ENCODE results near the gene DOCK1. TPM values are rescaled to one million over a fixed set of nuclear protein-coding genes. Genes with fewer than 3 reads are reported as not detected.

The DOCK1 gene
- total RNA-seq, 2 donors from 2014 or later = 41.2 to 56.0 TPM

GRCh38 chr10:127100983-127101615, 195.9 kb downstream of the DOCK1 start:
- 92% methylated on average over 10 of the region's 10 CpGs for WGBS
- H3K27me3 ChIP-seq (replicated peaks; ENCODE audit: insufficient read depth) = no peaks in the 10 kb centered on the region
- peaks cover under 1 to 4% of the 10 kb centered on the region in 2 donors for H3K36me3 ChIP-seq
- no peak for DNase-seq (ENCODE audit: low spot score)
- TF ChIP-seq CTCF (IDR thresholded peaks at IDR 0.05) = no peak
- TF ChIP-seq POLR2AphosphoS5 (IDR thresholded peaks at IDR 0.05) = no peak
- TF ChIP-seq POLR2A (IDR thresholded peaks at IDR 0.05) = no peak
- no peaks in the 10 kb centered on the region for H3K4me1 ChIP-seq (replicated peaks)
- no peak overlapping the region for H3K27ac ChIP-seq
- no peaks in the 10 kb centered on the region for H3K9me3 ChIP-seq
- no peak overlapping the region for H3K4me3 ChIP-seq
- intact Hi-C loops (cut with DNase I) = no loop called here

- no peaks in the 10 kb centered on the region for H3K9me3 ChIP-seq
- TF ChIP-seq CTCF (IDR thresholded peaks at IDR 0.05) = no peak
- no peak for TF ChIP-seq POLR2A (IDR thresholded peaks at IDR 0.05)
- TF ChIP-seq POLR2AphosphoS5 (IDR thresholded peaks at IDR 0.05) = no peak
- H3K4me3 ChIP-seq = no peak overlapping the region
- no peaks in the 10 kb centered on the region for H3K27me3 ChIP-seq (replicated peaks; ENCODE audit: insufficient read depth)
- peaks cover 0 to 4% of the 10 kb centered on the region in 2 donors for H3K36me3 ChIP-seq
- no peaks in the 10 kb centered on the region for H3K4me1 ChIP-seq (replicated peaks)
- 86% methylated on average over 3 of the region's 3 CpGs for WGBS
- H3K27ac ChIP-seq = no peak overlapping the region
- DNase-seq (ENCODE audit: low spot score) = no peak
- intact Hi-C loops (cut with DNase I) = no loop called here
Observed at GRCh38 chr10:127102176-127102575, 196.9 kb downstream of the DOCK1 start.

GRCh38 chr10:127115100-127115499, 209.9 kb downstream of the DOCK1 start:
- Histone ChIP-seq H3K4me1 (replicated peaks) (no peaks in the 10 kb centered on the region), H3K9me3 (no peaks in the 10 kb centered on the region), H3K27me3 (replicated peaks; ENCODE audit: insufficient read depth) (no peaks in the 10 kb centered on the region), H3K36me3 (no peaks in the 10 kb centered on the region), H3K27ac (no peak overlapping the region), H3K4me3 (no peak overlapping the region)
- intact Hi-C loops (cut with DNase I) = no loop called here
- WGBS = 100% methylated on average over 1 of the region's 1 CpG
- no peak for DNase-seq (ENCODE audit: low spot score)
- TF ChIP-seq POLR2AphosphoS5 (IDR thresholded peaks at IDR 0.05) (no peak), CTCF (IDR thresholded peaks at IDR 0.05) (no peak), POLR2A (IDR thresholded peaks at IDR 0.05) (no peak)

- Histone ChIP-seq H3K36me3 (no peaks in the 10 kb centered on the region), H3K4me1 (replicated peaks) (no peaks in the 10 kb centered on the region), H3K27me3 (replicated peaks; ENCODE audit: insufficient read depth) (no peaks in the 10 kb centered on the region), H3K4me3 (no peak overlapping the region), H3K27ac (no peak overlapping the region), H3K9me3 (no peaks in the 10 kb centered on the region)
- peak; percentile 20 for DNase-seq (ENCODE audit: low spot score)
- WGBS = 49% methylated on average over 4 of the region's 4 CpGs
- TF ChIP-seq POLR2AphosphoS5 (IDR thresholded peaks at IDR 0.05) = no peak
- no peak for TF ChIP-seq POLR2A (IDR thresholded peaks at IDR 0.05)
- TF ChIP-seq CTCF (IDR thresholded peaks at IDR 0.05) = no peak
- intact Hi-C loops (cut with DNase I) = no loop called here
Observed at GRCh38 chr10:127117125-127117524, 211.9 kb downstream of the DOCK1 start.

DNA sequence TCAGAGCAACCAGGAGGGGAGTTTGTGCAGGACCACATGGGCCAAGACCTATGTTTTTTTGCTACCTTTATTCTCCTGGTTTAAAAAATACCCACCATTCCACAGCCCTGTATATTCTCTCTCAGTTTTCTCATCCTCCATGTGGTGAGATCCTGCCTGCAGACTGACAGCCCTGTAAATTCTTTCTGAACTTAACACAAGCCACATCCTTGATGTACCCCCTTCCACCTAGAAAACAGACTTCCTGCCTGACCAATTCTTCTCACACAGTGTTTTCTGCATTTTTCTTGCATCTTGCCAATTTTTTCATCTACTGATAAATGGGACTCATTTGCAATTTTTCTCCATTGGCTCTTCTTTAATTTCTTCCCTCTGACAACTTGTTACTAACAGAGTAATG, 212.8 kb downstream of the DOCK1 start:
- no peak overlapping the region for H3K27ac ChIP-seq
- no peak for DNase-seq (ENCODE audit: low spot score)
- TF ChIP-seq POLR2AphosphoS5 (IDR thresholded peaks at IDR 0.05) (no peak), CTCF (IDR thresholded peaks at IDR 0.05) (no peak), POLR2A (IDR thresholded peaks at IDR 0.05) (no peak)
- H3K27me3 ChIP-seq (replicated peaks; ENCODE audit: insufficient read depth) = no peaks in the 10 kb centered on the region
- intact Hi-C loops (cut with DNase I) = no loop called here
- no peaks in the 10 kb centered on the region for H3K36me3 ChIP-seq
- no peak overlapping the region for H3K4me3 ChIP-seq
- no peaks in the 10 kb centered on the region for H3K9me3 ChIP-seq
- H3K4me1 ChIP-seq (replicated peaks) = no peaks in the 10 kb centered on the region
